HG02870 (cell line): ENCODE data around the gene CDK6.

ENCODE experiments used
- ATAC-seq: cut with Tn5 transposase; IDR thresholded peaks from one replicate; pipeline ENCODE4 v1.9.1; 2021; ENCODE audit warnings: mild to moderate bottlenecking, moderate library complexity; ENCODE audit not compliant: unreplicated experiment

CDK6 gene

DNA sequence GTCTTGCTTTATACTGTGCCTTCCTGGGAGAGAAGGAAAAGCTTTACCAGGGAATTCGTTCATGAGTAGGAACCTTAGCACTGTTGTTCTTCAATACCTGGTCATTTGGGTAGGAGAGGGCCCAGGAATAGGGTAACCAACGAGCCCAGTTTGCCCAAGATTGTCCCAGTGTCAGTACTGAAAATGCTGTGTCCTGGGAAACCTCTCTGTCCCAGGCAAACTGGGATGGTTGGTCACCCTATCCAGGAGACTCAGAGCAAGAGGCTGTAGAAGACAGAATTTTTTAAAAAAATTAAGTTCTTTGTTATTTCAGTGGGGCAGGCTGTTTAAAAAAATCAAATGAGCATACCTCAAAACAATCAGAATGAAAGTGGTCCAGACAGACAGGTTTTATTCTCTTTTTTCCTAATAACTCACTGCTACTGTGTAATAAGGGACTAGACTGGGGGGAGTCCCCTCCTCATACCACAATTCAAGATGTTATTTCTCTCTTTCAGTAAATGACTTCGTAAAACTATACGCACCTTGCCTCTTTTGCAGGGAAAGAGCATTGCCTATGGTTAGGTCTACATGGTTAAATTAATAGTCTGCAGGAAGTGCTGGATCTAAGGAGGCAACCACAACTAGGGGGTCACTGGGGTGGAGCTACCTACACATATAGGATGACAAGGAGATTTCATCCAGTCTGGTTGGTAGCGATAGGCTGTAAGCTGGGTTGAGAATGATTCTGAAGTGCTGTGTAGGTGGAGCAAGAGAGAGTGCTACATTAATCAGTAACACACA, 205.1 kb downstream of the CDK6 start:
- ATAC-seq, result peak; percentile 75

DNA sequence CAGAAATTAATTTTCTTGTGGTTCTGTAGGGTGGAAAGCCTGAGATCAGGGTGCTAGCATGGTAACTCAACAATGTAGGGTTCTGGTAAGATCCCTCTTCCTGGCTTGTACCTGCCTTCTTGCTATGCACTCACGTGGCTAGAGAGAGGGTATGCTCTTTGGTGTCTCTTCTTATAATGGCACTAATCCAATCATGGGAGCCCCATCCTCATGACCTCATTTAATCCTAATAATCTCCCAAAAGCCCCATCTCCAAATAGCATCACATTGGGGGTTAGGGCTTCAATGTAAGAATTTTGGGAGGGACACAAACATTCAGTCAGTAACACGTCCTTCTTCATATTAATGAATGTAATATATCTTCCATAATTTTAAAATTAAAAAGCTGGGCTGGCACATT, 206.6 kb downstream of the CDK6 start:
- ATAC-seq, result no peak

DNA sequence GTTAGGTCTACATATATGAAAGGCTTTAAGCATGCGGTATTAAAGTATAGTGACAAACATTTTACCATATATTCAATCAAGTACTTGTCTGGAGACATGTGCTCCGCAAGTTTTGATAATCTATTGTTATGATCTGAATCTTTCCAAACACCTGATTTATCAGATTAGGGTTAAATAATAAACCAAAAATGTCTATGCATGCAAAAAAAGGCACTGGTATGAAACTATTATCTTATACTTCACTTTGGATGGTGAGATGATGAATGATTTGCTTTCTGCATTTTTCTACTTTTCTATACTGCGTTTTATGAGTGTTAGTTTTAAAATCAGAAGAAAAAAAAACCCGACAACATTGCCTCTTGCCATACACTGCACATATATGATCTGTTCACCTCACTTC, 208.4 kb downstream of the CDK6 start:
- no peak for ATAC-seq

DNA sequence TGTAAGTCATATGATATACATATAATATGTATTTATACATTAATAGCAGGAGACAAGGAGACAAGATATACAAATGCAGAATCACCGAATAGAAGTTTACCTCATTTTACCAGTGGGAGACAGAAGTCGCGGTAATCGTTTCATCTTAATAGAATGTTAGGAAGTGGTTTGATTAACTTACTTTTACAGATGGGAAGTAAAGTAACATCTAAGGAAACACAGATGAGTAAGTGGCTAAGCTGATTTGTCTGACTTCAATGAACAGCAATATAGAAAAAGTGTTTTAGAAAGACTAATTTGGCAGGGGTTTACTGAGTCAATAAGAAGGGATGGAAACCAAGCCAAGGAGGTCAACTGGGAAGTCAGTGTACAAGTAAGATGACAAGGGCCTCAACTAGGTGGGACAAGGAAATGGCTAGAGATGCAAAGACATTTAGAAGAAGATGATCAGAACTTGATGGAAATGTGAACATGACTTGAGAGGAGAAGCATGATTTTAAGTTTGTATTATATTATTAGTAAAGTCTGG, 210.0 kb downstream of the CDK6 start:
- ATAC-seq, result no peak

DNA sequence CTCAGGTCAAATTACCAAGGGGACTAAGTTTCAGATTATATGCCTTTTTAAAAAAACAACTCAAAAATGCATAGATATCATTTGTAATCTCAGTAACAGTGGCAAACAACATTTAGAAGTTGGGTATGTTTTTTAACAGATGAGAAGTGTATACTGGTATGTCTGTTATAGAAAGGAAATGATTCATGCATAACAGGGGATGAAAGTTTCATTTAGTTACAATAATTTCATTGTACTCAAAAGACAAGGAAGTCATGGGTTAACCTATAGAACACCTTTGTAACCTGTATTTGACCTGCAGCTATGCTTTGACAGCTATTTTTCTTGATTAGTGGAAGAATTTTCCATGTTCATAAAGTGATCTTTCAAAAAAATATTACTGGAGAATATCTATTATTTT, 210.8 kb downstream of the CDK6 start:
- ATAC-seq, result no peak

DNA sequence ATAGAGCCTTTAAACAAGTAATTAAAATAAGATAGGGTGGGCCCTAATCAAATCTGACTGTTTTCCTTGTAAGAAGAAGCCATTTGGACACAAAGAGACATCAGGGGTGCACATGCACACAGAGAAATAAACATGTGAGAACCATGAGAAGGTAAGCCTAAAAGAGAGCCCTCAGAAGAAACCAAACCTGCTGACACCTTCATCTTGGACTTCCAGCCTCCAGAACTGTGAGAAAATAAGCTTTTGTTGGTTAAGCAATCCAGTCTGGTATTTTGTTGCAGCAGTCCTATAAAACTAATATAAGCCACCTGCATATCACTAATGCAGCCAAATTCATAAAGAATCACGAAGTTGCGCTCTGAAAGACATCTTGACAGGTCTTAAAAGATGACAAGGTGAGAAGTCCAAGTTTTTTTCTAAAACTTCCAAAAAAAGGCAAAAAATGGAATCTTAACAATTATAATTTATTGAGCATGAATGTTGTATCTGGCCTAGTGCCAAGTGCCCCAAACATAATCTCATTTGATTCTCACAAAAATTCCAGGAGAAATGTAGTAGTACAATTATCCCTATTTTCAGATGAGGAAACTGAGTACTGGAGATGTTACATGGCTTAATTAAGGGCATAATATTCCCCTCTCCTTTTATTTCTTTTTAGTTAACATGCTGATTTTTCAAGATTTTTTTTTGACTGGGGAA, 211.9 kb downstream of the CDK6 start:
- ATAC-seq, result no peak

DNA sequence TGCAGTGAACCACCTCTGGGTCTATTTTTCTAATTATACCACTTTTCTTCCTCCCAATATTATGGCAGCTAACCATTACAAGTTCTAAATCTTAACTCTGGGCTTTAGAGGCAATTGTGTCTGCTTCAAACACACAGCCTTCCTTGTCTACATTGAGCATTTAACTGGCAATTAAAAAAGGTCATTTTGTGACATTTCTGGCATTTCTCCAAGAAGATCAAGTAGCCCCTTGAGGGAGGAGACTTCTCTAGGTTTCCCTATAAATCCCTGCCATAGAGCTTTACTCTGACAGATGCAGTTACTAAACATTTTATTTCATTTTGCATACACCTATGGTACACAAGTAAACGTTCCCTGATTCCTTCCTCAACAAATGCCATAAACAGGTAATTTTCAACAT, 212.8 kb downstream of the CDK6 start:
- ATAC-seq, result no peak

DNA sequence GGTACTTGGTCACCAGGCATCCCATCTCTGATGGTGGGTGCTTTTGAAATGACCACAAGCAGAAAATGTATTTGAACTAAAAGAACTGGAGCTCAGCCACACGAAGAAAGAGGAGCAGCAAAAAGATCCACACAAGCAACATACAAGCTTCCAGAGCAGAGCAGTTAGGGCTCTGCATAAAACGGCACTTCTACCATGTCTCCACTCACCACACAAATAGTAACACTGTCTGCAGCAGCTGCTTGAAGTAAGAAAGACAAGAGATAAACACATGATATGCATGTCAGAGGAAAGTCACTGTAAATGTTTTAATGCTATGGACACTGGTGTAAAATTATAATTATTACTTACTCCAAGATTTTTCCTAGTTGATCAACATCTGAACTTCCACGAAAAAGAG, 213.7 kb downstream of the CDK6 start:
- no peak for ATAC-seq

DNA sequence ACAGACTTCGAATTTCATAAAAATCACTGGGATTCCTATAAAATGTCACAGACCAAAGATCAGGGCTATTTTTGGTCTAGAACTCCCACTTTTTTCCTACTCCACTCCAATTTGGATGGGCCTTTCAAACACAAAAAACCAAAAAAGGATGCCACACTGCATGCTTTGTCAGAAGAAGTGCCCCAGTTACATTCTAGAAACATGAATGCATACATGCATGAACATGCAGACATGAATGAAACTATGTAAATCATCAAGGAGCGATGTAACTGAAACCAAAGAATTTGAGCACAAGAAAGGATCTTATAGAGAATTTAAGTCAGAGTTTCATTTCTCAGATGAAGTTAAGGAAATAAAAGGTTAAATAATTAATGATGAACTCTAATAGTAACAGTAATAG, 214.3 kb downstream of the CDK6 start:
- ATAC-seq, result peak; percentile 53

DNA sequence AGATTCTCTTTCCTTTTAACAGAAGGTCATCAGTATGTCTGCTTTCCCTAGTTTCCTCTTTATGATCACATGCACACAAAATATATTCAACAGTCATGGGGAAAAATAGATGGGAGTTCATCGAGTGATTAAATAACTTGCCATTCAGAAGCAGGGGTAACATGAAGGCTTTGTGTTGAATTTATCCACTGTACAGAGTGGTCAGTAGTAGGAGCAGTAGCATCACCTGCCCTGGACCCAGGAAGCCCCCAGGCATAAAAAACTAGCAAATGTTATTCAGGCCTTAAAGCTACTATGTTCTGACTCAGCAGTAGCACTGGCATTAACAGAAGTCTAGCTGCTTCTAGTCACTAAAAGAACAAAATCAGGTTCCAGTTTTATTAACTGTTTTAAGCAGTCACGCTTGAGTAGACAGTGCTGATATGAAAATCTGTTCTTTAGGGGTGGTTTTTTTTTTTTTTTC, 214.8 kb downstream of the CDK6 start:
- peak; percentile 60 for ATAC-seq

DNA sequence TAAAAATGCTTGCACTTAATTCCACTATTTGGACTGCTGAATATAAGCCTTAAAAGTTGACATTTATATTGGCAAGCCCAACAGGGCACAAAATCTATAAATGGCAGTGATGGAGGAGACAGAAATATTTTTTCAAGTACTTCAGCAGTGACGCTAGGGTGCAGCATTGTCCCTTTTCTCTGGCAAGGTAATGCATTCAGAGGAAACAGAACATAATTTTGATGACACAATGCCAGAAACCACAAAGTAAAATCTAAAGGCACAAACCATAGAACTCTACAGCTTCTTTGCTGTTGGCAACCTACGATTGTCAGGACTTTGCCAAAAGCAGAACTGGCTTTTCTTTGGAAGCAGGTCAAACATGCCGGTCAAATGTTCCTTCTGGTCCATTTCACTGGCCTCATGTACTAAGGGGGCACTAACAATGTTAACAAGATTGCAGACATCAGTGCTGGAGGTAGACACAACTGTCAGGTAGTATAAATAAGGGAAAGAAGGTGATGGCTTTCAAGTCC, 215.3 kb downstream of the CDK6 start:
- ATAC-seq, result peak; percentile 55

DNA sequence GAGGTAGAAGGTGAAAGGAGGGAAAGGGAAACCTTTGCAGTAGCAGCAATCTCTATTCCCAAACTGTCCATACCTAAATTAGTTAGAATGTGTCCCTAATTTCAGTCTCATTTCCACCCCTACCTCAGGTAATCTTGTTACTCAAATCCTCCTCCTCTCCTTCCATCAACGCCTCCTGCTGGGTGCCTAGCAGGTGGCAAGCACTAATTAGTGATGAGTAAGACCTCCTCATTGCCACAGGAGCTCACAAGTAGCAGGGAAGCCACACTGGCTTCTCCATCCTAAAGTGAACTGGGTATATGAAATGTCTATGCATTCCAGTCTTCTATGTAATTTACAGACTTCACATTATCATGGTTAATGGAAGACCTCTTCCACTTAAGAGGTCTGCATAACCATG, 220.5 kb downstream of the CDK6 start:
- ATAC-seq, result no peak

DNA sequence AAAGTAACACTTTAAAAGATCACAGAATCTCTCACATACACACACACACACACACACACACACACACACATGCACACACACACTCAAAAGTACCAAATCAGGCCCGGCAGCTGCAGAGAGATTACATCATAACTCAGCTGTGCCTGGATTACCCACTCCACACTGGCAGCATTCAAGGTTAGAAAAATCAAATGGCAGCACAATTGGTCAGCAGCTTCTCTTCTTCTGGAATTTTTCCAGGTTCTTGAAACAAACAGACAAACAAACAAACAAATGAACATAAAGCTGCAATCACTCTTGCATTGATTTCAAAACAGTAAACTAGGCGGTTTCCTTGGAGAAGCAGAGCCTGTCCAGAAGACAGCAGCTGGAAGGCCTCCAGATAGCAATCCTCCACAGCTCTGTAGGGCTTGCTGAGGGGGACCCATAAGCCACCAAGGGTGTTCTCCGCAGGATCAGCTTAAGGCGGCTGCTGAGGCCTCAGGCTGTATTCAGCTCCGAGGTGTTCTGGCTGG, 221.7 kb downstream of the CDK6 start:
- no peak for ATAC-seq

DNA sequence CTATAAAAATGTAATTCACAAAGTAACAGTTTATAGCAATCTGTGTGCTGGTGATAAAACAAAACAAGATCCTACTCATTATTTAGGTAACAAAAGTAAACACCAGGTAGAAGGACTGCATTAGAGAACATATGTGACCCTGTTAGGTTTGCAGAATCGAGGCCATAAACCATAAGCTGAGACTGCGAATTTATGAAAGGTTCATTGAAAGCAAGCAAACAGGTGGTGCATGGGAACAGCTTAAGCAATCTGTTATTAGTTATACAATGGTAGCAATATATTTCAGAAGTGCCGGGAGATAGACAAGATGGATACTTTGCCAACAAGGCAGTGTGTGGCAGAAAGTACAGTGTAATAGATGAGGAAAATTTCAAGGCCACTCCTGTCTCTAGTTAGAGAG, 222.7 kb downstream of the CDK6 start:
- ATAC-seq, result no peak

DNA sequence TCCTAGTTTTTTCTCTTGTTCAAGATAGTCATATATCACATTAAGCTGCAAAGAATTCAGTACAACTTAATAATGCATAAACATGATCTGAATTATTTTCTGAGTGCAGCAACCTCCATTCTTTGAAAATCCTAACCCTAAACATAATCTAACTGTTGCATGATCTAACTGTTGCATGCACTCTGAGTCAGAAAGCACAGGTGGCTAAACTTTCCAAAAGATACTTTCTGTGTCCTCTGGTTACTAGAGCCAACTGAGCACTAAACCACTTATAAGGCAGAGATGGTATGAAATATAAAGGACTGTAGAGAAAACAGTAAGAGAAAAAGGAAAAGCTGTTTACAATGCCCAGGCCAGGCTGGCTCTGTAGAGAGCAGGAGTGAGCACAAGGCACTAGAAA, 223.2 kb downstream of the CDK6 start:
- no peak for ATAC-seq

DNA sequence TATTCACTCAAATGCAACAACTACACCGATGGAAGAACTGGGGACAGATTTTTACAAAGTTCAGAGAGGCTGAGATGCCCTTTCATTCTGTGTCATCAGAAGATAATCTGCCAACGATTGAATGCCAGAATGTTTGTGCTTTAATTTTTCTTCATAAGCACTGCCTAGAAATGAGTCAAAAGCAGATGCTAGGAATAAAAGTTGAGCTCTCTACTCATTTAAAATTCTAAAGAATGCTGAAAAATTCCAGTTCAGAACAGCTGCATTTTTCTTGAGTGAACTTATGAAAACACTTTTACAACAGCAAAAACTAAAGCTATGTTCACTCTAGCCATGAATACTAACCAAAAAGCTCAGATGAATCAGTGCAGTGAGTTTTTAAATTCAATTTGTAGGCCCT, 223.9 kb downstream of the CDK6 start:
- no peak for ATAC-seq

DNA sequence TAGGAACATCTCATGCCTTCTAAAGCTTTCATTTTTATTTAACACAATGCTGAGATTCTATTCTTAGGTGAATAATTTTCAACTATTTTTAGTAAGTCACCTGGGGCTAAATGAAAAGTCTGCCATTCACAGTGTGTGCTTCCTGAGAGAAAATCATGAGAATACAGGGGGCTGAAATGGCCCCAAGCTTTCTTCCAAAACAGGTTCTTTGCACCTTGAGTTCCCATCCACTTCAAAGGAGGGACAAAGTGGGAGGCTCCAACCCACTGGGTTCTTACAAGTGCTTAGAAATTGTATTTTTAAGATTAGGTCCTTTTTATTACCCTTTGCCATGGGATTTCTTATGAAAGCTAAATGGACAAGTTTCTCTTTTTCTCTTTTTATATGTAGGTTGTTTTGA, 224.6 kb downstream of the CDK6 start:
- no peak for ATAC-seq

DNA sequence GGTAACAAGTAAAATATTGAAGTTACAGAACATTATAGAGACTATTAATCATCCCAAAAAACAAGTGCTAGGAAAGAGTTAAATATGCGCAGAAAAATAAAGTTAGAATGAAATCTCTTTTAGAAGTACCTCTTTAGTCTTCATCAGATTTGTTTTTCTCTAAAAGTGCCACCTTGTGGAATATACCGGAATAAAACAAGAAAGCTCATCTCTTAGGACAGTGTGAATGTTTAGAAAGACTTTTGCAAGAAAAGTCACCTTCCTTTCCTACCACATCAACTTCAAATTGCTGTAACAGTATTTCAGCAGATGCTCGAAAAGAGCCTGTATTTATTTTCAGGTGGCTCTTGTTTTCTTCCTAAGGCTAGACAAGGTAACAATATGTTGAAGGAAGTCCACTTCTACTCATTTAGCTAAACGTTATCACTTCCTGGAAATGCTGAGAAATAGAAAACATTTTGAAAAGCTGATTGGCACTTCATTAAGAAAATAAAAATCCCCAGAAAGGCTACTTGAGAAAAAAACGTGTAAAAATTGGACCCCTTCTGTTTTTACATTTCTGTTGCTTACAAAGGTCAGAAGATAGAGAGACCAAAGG, 226.4 kb downstream of the CDK6 start:
- no peak for ATAC-seq

DNA sequence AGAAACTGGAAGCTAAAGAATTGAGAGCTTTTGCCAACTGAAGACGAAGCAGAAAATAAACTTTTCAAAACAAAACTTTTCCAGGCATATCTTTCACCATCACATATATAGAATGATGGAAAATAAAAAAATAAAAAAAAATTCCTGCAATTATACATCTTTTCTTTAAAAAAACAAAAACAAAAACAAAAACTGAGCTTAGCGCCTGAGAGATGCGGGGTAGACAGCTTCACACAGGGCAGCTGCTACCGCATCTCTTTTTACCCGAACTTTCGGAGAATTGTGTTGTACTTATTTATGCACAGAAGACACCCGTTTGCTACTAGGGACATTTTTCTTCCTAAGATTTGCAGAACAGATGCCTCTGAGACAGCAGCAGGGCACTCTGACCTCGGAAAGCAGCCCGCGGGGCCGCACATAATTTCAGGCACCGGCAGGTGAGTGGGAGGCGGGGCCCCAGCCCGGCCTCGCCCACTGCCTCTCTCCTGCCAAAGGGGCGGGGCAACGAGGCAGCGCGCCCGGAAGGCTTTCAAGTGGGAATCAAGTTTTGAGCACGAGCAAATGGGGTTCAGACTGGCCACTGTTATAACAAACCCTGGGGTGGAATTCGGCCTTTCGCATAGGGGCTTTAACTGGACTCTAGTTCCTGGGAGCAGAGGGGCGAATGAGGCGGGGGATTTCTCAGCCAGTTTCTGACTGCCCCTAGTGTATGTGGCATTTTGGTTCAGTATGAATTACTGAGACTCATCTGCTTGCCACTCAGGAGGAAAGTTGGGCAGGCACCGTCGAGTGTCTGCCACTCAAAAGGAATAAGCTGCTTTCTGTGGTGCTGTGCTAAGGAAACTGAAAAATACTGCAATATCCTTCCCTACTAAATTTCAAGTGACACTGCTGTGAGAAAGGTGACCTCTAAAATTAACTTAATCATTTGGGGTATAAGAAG, 227.7 kb downstream of the CDK6 start:
- no peak for ATAC-seq

DNA sequence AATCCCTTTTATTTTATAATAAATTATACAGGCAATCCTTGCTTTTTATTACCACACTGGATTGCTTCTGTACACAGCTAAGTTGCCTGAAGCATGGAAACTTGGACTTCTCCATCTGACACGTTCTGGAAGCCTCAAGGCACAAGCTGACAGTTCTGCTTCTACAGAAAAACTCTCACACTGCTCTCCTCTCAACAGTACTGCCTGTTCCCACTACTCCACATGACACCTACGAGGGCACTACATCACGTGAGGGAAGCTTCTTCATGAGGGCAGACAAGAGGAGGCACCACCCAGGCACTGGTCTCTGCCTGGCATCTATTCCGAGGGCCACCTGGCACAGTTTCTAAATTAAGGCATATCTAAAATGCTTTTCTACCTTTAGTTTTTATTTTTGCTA, 229.4 kb downstream of the CDK6 start:
- no peak for ATAC-seq
